ENCODE results near the gene NUCB1. TPM values are rescaled to one million over a fixed set of nuclear protein-coding genes. Genes with fewer than 3 reads are reported as not detected.

The NUCB1 gene
- total RNA-seq, 1 experiment from 2014 or later, result 102 TPM

DNA sequence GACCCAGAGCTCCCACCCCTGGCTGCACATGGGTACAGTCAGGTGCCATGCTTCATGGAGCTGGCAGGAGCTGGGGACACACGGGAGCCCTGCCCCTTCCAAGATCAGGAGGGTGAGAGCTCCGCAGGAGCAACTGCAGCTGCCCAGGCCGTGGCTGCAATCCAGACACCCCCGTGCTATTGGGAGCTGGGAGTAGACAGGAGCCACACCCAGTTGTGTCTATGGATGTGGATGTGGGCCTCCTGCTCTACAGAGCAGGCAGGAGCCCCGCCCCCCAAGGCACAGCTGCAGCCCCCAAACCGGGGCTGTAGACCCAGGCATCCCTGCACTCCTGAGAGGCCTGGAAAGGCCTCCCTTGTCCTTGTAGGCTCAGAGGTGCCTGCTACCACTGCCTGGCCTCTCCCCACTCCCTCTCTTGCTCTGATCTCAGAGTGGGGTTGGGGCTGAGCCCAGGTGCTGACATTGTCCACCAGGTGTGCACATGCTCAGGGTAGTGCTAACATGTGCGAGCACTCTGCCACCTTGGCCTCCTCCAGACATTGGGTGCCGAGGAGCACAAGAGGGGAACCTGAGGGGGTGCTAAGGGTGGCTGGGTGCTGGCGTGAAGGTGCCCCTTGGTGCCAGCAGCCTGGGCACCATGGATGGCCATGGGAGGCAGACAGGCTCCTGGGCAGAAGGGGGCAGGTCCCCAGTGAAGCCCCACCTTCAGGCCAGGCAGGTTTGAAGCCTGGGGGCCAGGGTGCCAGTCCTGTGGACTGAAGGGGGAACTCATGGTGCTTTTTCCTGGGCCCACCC is 46.5 kb downstream of the NUCB1 start:
- intact Hi-C loops (cut with micrococcal nuclease; ENCODE audit: unreplicated experiment), result no loop called here
- ATAC-seq (no peak), DNase-seq (ENCODE audit: low read depth, low spot score) (no peak)
- no peak overlapping the region for H3K27ac ChIP-seq (ENCODE audit: low read length)
- ChIA-PET CTCF (no interaction called here), POLR2A (no interaction called here)
- H3K4me3 ChIP-seq (ENCODE audit: low read depth in 2 of 2, low read length in 2 of 2), result no peak overlapping the region
- BruUV-seq (replicated peaks), result no TSS peak
- in situ Hi-C loops (cut with HindIII; ENCODE audit: low pct_unique_long_range_greater_than_20kb, low sequenced_read_pairs), result no loop called here
- no peaks in the 10 kb centered on the region for H3K27me3 ChIP-seq (ENCODE audit: control insufficient read depth, insufficient read depth, low read length)
- no peaks in the 10 kb centered on the region for H3K4me1 ChIP-seq (ENCODE audit: control insufficient read depth, insufficient read depth, low read length)
- TF ChIP-seq, protein P1, sequence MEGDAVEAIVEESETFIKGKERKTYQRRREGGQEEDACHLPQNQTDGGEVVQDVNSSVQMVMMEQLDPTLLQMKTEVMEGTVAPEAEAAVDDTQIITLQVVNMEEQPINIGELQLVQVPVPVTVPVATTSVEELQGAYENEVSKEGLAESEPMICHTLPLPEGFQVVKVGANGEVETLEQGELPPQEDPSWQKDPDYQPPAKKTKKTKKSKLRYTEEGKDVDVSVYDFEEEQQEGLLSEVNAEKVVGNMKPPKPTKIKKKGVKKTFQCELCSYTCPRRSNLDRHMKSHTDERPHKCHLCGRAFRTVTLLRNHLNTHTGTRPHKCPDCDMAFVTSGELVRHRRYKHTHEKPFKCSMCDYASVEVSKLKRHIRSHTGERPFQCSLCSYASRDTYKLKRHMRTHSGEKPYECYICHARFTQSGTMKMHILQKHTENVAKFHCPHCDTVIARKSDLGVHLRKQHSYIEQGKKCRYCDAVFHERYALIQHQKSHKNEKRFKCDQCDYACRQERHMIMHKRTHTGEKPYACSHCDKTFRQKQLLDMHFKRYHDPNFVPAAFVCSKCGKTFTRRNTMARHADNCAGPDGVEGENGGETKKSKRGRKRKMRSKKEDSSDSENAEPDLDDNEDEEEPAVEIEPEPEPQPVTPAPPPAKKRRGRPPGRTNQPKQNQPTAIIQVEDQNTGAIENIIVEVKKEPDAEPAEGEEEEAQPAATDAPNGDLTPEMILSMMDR (IDR thresholded peaks at IDR 0.05), result no peak
- no peak for TF ChIP-seq POLR2AphosphoS5 (IDR thresholded peaks at IDR 0.05; ENCODE audit: low read depth, low read length)
- TF ChIP-seq TCF7L2 (IDR thresholded peaks at IDR 0.05; ENCODE audit: low read depth, low read length), result no peak
- no peak for TF ChIP-seq SIN3A (IDR thresholded peaks at IDR 0.05; ENCODE audit: borderline replicate concordance, insufficient read depth, low read depth, low read length)
- TF ChIP-seq, protein P2, sequence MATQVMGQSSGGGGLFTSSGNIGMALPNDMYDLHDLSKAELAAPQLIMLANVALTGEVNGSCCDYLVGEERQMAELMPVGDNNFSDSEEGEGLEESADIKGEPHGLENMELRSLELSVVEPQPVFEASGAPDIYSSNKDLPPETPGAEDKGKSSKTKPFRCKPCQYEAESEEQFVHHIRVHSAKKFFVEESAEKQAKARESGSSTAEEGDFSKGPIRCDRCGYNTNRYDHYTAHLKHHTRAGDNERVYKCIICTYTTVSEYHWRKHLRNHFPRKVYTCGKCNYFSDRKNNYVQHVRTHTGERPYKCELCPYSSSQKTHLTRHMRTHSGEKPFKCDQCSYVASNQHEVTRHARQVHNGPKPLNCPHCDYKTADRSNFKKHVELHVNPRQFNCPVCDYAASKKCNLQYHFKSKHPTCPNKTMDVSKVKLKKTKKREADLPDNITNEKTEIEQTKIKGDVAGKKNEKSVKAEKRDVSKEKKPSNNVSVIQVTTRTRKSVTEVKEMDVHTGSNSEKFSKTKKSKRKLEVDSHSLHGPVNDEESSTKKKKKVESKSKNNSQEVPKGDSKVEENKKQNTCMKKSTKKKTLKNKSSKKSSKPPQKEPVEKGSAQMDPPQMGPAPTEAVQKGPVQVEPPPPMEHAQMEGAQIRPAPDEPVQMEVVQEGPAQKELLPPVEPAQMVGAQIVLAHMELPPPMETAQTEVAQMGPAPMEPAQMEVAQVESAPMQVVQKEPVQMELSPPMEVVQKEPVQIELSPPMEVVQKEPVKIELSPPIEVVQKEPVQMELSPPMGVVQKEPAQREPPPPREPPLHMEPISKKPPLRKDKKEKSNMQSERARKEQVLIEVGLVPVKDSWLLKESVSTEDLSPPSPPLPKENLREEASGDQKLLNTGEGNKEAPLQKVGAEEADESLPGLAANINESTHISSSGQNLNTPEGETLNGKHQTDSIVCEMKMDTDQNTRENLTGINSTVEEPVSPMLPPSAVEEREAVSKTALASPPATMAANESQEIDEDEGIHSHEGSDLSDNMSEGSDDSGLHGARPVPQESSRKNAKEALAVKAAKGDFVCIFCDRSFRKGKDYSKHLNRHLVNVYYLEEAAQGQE (IDR thresholded peaks at IDR 0.05; ENCODE audit: insufficient read depth in 1 of 2, low read depth in 2 of 2, low read length in 1 of 2), result no peak
- H3K36me3 ChIP-seq (ENCODE audit: control insufficient read depth, insufficient read depth, low read length), result no peaks in the 10 kb centered on the region
- no peaks in the 10 kb centered on the region for H3K9me3 ChIP-seq (ENCODE audit: control insufficient read depth, insufficient read depth, low read depth, low read length)

DNA sequence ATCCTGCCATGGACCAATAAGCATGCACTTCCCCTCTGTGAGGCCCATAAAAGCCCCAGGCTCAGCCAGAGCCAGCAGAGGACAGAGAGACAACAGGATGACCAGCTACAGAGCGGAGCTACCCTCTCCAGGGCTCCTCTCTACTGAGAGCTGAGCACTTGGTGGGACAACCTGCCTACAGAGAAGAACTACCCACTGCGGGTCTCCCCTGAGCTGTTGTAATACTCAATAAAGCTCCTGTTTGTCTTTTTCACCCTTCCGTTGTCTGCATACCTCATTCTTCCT is 47.1 kb downstream of the NUCB1 start:
- intact Hi-C loops (cut with micrococcal nuclease; ENCODE audit: unreplicated experiment) (no loop called here), in situ Hi-C loops (cut with HindIII; ENCODE audit: low pct_unique_long_range_greater_than_20kb, low sequenced_read_pairs) (no loop called here)
- no peak for ATAC-seq
- POLR2A ChIA-PET, result no interaction called here
- no TSS peak for BruUV-seq (replicated peaks)
- Histone ChIP-seq H3K27me3 (ENCODE audit: control insufficient read depth, insufficient read depth, low read length) (no peaks in the 10 kb centered on the region), H3K4me1 (ENCODE audit: control insufficient read depth, insufficient read depth, low read length) (no peaks in the 10 kb centered on the region), H3K36me3 (ENCODE audit: control insufficient read depth, insufficient read depth, low read length) (no peaks in the 10 kb centered on the region), H3K27ac (ENCODE audit: low read length) (no peak overlapping the region), H3K9me3 (ENCODE audit: control insufficient read depth, insufficient read depth, low read depth, low read length) (no peaks in the 10 kb centered on the region), H3K4me3 (ENCODE audit: low read depth in 2 of 2, low read length in 2 of 2) (no peak overlapping the region)
- no peak for DNase-seq (ENCODE audit: low read depth, low spot score)
- CTCF ChIA-PET, result no interaction called here
- TF ChIP-seq, protein P2 (IDR thresholded peaks at IDR 0.05; ENCODE audit: insufficient read depth in 1 of 2, low read depth in 2 of 2, low read length in 1 of 2), result no peak
- TF ChIP-seq SIN3A (IDR thresholded peaks at IDR 0.05; ENCODE audit: borderline replicate concordance, insufficient read depth, low read depth, low read length), result no peak
- no peak for TF ChIP-seq TCF7L2 (IDR thresholded peaks at IDR 0.05; ENCODE audit: low read depth, low read length)
- TF ChIP-seq POLR2AphosphoS5 (IDR thresholded peaks at IDR 0.05; ENCODE audit: low read depth, low read length), result no peak
- TF ChIP-seq, protein P1 (IDR thresholded peaks at IDR 0.05), result no peak

Data from Panc1 (cell line).